Lower leg skin (tissue), 4 donors: ENCODE data around the gene GATA2. TPM values are rescaled to one million over a fixed set of nuclear protein-coding genes. Genes with fewer than 3 reads are reported as not detected.

ENCODE experiments used
- DNase-seq, 2 donors: peaks; one replicate each; pipeline ENCODE4 v3.0.0-alpha.2; 2019; ENCODE audit warnings: low spot score in 2 of 2
- H3K4me3 ChIP-seq: fragments of 200-600 bp; sonication (generic); 2 replicates; pipeline ENCODE4 v1.5.1; 2017; ENCODE audit warnings: mild to moderate bottlenecking, low read depth; ENCODE audit not compliant: poor library complexity, severe bottlenecking
- POLR2A ChIP-seq, 2 donors: fragments of 450-650 bp; IDR thresholded peaks; one replicate each; pipeline ENCODE4 v1.6.1; 2016 to 2017; ENCODE audit warnings: antibody characterized with exemption in 2 of 2, mild to moderate bottlenecking in 1 of 2, moderate library complexity in 1 of 2
- WGBS, 2 donors: methylation state at CpG; one replicate each; pipeline ENCODE4 v1.1.5; 2018; 5-methylcytosine and 5-hydroxymethylcytosine counted together
- intact Hi-C: fragments of 100-400 bp; cut with DNase I; formaldehyde crosslinking; loops from one replicate; pipeline ENCODE4 v1.15.0; 2023; ENCODE audit warnings: low total_unique reads
- total RNA-seq, 4 donors: library from RNA; depleted of rRNA; stranded (reverse); fragments of >200 nt; gene quantifications; one replicate each; pipeline ENCODE4 v1.1.0, GENCODE V29; 2016
- TF ChIP-seq, protein P1 (sequence below), 3 donors: fragments of 450-650 bp; IDR thresholded peaks; one replicate each; pipeline ENCODE4 v1.5.1; 2016; ENCODE audit warnings: antibody characterized with exemption in 3 of 3, mild to moderate bottlenecking in 3 of 3, moderate library complexity in 2 of 3

GATA2 gene
- total RNA-seq, 4 donors from 2014 or later, result 2.3 to 9.3 (median 6.6) TPM

DNA sequence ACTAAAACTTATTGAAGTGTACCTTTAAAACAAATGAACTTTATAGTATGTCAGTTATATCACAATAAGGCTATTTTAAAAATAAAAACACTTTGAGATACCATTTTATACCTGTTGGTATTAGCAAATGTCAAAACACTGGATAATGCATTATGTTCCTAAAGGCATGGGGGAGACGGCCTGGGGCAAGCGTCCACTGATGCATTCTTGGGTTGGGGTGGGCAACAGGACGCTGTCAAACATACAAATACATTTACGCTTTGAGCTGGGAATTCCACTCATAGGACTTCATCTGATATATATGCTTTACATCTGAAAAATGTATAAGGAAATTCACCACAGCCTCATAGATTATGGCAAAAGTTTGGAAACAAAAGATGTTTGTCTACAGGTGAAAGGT lies 7.6 kb upstream of the GATA2 start:
- 85 to 88% methylated on average over 4 of the region's 4 CpGs for WGBS, 2 donors
- intact Hi-C loops, result loop anchor here (10.0 kb wide), 1 partner anchor 406 kb away; no protein-coding TSS in a partner anchor
- peak in 1 of 2 donors; percentile 8 for DNase-seq
- no peak for TF ChIP-seq POLR2A (IDR thresholded peaks at IDR 0.05)
- TF ChIP-seq, protein P1, sequence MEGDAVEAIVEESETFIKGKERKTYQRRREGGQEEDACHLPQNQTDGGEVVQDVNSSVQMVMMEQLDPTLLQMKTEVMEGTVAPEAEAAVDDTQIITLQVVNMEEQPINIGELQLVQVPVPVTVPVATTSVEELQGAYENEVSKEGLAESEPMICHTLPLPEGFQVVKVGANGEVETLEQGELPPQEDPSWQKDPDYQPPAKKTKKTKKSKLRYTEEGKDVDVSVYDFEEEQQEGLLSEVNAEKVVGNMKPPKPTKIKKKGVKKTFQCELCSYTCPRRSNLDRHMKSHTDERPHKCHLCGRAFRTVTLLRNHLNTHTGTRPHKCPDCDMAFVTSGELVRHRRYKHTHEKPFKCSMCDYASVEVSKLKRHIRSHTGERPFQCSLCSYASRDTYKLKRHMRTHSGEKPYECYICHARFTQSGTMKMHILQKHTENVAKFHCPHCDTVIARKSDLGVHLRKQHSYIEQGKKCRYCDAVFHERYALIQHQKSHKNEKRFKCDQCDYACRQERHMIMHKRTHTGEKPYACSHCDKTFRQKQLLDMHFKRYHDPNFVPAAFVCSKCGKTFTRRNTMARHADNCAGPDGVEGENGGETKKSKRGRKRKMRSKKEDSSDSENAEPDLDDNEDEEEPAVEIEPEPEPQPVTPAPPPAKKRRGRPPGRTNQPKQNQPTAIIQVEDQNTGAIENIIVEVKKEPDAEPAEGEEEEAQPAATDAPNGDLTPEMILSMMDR (IDR thresholded peaks at IDR 0.05), result no peak
- H3K4me3 ChIP-seq, result no peak overlapping the region

DNA sequence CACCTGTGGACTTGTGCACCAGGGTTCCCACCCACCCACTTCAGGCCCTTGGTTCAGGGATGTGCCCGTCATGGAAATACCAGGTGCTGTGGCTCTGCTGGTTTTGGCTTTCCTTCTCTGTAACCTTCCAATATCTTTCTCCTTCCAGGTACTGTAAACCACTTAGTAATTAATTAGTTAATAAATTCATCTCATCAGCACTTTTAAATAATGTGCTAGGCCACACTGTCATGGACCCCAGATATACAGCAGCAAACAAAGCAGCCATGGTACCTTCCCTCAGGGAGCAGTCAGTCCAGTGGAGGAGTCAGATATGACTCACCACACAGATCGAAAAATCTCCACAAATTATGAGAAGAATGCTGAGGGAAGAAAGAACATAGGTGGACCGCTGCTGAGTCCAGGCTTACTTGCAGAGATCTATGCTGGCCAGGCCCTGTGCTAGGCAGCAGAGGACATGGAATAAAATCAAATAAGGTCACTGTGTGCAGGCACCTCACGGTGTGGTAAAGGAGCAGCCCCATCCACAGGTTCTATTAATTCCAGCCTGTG lies 6.8 kb upstream of the GATA2 start:
- WGBS, 2 donors, result 81 to 86% methylated on average over 4 of the region's 4 CpGs
- DNase-seq, result peak in 1 of 2 donors; percentile 18
- TF ChIP-seq POLR2A (IDR thresholded peaks at IDR 0.05), result no peak
- TF ChIP-seq, protein P1 (IDR thresholded peaks at IDR 0.05), result no peak
- intact Hi-C loops, result loop anchor here (10.0 kb wide), 2 partner anchors 405 to 425 kb away; no protein-coding TSS in a partner anchor
- H3K4me3 ChIP-seq, result no peak overlapping the region

DNA sequence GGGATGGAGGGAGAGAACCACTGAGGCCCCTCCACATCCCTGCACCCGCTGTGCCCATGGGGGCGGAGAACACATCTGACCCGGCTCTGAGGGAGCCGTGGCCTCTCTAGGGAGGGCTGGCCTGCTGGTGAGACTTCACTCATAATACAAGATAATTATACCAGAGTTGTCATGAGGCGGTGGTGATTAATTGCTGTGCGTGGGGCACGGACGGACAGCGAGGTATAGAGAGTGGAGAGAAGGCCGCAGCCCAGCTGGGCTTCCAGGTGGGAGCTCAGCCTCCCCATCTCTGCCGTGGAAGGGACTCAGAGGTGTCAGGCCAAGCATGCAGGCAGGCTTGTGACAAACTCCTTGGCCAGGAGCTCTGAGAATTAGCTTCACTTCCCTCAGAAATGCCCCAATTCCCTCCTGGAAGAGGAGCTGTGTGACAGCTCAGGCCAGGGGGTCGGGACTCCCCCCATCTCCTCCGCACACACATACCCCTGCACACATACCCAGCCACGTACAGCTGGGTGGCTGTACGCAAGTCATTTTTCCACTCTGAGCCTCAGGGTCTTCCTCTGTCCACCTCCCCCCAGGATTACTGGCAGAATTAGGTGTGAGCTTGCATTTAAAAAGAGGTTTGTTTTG lies 6.0 kb upstream of the GATA2 start:
- peak in 1 of 2 donors; percentile 61 for DNase-seq
- TF ChIP-seq POLR2A (IDR thresholded peaks at IDR 0.05), result no peak
- TF ChIP-seq, protein P1 (IDR thresholded peaks at IDR 0.05), result no peak
- intact Hi-C loops, result loop anchor here (10.0 kb wide), 1 partner anchor 424 kb away; no protein-coding TSS in a partner anchor
- 70 to 76% methylated on average over 15 of the region's 15 CpGs for WGBS, 2 donors
- no peak overlapping the region for H3K4me3 ChIP-seq

DNA sequence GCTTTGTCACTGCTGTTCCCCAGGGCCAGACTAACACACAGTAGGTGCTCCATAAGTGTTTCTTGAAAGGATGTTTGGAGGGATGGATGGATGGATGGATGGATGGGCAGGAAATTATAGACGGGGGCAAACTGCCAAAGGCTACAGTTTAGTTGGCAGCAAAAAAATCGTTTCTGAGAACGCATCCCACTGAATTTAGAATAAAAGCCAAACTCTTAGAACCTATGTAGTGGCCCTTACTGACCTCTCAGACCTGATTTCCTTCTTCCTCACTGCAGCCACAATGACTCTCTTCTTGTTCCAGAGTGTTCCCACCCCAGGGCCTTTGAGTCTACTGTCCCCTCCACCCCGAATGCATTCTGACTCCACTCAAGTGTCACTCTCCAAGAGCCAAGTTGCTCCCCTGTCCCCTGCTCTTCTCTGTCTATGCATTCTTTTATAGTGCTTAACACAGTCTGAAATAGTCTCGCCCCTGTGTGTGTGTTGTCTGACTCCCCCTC lies 5.2 kb upstream of the GATA2 start:
- WGBS, 2 donors, result 29 to 32% methylated on average over 5 of the region's 5 CpGs
- H3K4me3 ChIP-seq, result no peak overlapping the region
- DNase-seq, result no peak
- intact Hi-C loops, result loop anchor here (10.0 kb wide), 1 partner anchor 423 kb away; no protein-coding TSS in a partner anchor
- no peak for TF ChIP-seq POLR2A (IDR thresholded peaks at IDR 0.05)
- TF ChIP-seq, protein P1 (IDR thresholded peaks at IDR 0.05), result no peak

DNA sequence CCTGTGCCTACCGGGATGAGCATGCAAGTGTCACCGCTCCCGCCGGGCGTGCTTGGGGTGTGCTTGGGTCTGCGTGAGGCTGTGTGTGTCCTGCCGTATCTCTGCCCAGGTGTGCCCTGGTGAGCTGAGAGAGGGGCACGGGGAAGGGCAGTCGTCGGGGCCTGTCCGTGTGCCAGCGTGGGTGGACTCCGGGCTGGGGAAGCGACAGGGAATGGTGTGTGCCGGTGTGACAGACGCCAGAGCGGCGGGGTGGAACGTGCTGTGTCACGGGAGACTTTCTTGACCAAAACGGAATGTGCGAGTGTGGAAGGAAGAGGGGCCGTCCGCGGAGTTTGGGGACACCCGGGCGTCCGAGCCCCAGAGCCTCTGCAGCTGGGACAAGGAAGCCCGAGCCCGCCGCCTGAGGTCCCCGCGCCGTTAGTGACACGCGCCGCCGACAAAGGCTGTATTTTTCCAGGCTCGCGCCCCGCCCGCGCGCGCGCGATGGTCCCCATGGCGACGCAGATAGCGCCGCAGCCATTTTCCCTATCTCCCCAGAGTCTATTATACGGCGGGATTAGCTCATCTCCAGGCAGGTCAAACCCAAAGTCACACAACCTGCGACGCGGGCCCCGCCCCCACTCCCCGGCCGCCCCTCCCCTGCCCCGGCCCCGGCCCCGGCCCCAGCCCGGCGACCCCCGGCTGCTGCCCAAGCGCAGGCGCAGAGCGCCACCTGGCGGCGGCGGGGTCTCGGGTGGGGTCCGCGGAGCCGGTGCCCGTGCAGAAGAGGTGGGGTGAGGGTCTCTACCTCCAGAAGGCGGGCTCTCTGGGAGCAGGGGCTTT lies 4.5 kb upstream of the GATA2 start:
- H3K4me3 ChIP-seq, result peak overlapping the region; percentile 10
- TF ChIP-seq, protein P1 (IDR thresholded peaks at IDR 0.05), result no peak
- TF ChIP-seq POLR2A (IDR thresholded peaks at IDR 0.05), result no peak
- intact Hi-C loops, result loop anchor here (10.0 kb wide), 1 partner anchor 423 kb away; no protein-coding TSS in a partner anchor
- peak; percentile 49 to 92 for DNase-seq
- WGBS, 2 donors, result 1% methylated on average over 63 to 72 of the region's 77 CpGs
